ENCODE measurements around the gene TBC1D9. TPM values are rescaled to one million over a fixed set of nuclear protein-coding genes. Genes with fewer than 3 reads are reported as not detected.

TBC1D9 gene
- total RNA-seq, 1 experiment from 2014 or later: 12.5 TPM

DNA sequence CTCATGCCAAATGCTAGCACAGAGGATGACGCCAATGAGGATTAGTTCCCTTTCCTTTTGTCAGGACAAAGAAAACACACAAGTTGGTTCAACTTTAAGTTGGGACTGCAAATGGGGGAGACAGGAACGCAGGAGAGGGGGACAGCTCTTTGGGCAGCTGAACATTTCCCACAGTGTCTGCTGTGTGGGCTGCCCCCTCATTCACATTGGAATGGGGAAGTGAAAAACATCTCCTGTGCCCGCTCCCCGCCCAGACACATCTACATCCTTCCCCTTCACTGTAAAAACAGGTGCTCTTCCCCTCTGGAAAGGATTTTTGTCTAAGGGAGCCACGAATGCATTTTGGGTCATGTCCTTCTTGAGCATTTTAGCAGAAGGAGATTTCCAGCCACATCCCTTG is 44.5 kb upstream of the TBC1D9 start:
- POLR2A ChIA-PET: no interaction called here
- H3K4me3 ChIP-seq (ENCODE audit: low read depth, low read length): no peak overlapping the region
- H3K36me3 Mint-ChIP-seq (ENCODE audit: insufficient read depth, unreplicated experiment): no peaks in the 10 kb centered on the region
- no peaks in the 10 kb centered on the region for H3K9me3 ChIP-seq
- no peaks in the 10 kb centered on the region for H3K27me3 Mint-ChIP-seq (ENCODE audit: insufficient read depth, unreplicated experiment)
- no peak for DNase-seq
- CTCF ChIA-PET: no interaction called here
- no peaks in the 10 kb centered on the region for H3K27me3 ChIP-seq (replicated peaks; ENCODE audit: control insufficient read depth, insufficient read depth, low read length)
- no peak overlapping the region for H3K27ac Mint-ChIP-seq (ENCODE audit: unreplicated experiment)
- TF ChIP-seq, protein P1, sequence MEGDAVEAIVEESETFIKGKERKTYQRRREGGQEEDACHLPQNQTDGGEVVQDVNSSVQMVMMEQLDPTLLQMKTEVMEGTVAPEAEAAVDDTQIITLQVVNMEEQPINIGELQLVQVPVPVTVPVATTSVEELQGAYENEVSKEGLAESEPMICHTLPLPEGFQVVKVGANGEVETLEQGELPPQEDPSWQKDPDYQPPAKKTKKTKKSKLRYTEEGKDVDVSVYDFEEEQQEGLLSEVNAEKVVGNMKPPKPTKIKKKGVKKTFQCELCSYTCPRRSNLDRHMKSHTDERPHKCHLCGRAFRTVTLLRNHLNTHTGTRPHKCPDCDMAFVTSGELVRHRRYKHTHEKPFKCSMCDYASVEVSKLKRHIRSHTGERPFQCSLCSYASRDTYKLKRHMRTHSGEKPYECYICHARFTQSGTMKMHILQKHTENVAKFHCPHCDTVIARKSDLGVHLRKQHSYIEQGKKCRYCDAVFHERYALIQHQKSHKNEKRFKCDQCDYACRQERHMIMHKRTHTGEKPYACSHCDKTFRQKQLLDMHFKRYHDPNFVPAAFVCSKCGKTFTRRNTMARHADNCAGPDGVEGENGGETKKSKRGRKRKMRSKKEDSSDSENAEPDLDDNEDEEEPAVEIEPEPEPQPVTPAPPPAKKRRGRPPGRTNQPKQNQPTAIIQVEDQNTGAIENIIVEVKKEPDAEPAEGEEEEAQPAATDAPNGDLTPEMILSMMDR (IDR thresholded peaks at IDR 0.05; ENCODE audit: insufficient read depth in 1 of 2, low read depth in 1 of 2, low read length in 1 of 2, severe bottlenecking in 1 of 2, unreplicated experiment in 1 of 2): no peak
- H3K4me1 ChIP-seq: no peaks in the 10 kb centered on the region
- no peaks in the 10 kb centered on the region for H3K4me1 Mint-ChIP-seq (ENCODE audit: low read depth, unreplicated experiment)
- no peak overlapping the region for H3K4me3 Mint-ChIP-seq (ENCODE audit: unreplicated experiment)
- no peaks in the 10 kb centered on the region for H3K9me3 Mint-ChIP-seq (ENCODE audit: unreplicated experiment)
- BruUV-seq (replicated peaks): no TSS peak
- intact Hi-C loops (cut with micrococcal nuclease; ENCODE audit: unreplicated experiment): no loop called here
- H3K36me3 ChIP-seq (ENCODE audit: control insufficient read depth, insufficient read depth, low read length): no peaks in the 10 kb centered on the region

DNA sequence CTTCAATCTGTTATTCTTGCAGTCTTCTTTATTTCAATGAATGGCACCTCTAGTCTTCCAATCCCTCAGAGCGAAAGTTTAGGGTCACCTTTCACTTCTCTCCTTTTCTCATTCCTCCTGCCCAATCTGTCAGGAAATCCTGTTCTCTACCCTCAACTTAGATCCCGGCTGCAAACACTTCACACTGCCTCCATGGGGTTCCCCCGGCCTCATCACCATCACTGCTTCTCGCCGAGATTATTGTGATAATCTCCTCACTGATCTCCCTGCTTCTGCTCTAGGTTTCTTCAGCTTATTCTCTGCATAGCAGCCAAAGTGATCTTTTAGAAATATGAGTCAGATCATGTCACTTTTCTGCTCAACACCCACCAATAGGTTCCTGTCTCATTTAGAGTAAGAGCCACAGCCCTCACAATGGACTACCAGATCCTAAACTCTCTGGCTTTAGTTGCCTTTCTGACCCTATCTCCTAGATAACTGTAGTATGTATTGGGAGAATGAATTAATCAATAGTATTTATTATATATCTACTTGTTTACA is 43.6 kb upstream of the TBC1D9 start:
- CTCF ChIA-PET: no interaction called here
- POLR2A ChIA-PET: no interaction called here
- BruUV-seq (replicated peaks): no TSS peak
- Mint-ChIP-seq H3K27me3 (ENCODE audit: insufficient read depth, unreplicated experiment) (no peaks in the 10 kb centered on the region), H3K9me3 (ENCODE audit: unreplicated experiment) (no peaks in the 10 kb centered on the region), H3K36me3 (ENCODE audit: insufficient read depth, unreplicated experiment) (no peaks in the 10 kb centered on the region), H3K27ac (ENCODE audit: unreplicated experiment) (no peak overlapping the region), H3K4me3 (ENCODE audit: unreplicated experiment) (no peak overlapping the region), H3K4me1 (ENCODE audit: low read depth, unreplicated experiment) (no peaks in the 10 kb centered on the region)
- DNase-seq: no peak
- Histone ChIP-seq H3K9me3 (no peaks in the 10 kb centered on the region), H3K36me3 (ENCODE audit: control insufficient read depth, insufficient read depth, low read length) (no peaks in the 10 kb centered on the region), H3K4me1 (no peaks in the 10 kb centered on the region), H3K4me3 (ENCODE audit: low read depth, low read length) (no peak overlapping the region), H3K27me3 (replicated peaks; ENCODE audit: control insufficient read depth, insufficient read depth, low read length) (no peaks in the 10 kb centered on the region)
- TF ChIP-seq, protein P1 (IDR thresholded peaks at IDR 0.05; ENCODE audit: insufficient read depth in 1 of 2, low read depth in 1 of 2, low read length in 1 of 2, severe bottlenecking in 1 of 2, unreplicated experiment in 1 of 2): no peak
- intact Hi-C loops (cut with micrococcal nuclease; ENCODE audit: unreplicated experiment): no loop called here

DNA sequence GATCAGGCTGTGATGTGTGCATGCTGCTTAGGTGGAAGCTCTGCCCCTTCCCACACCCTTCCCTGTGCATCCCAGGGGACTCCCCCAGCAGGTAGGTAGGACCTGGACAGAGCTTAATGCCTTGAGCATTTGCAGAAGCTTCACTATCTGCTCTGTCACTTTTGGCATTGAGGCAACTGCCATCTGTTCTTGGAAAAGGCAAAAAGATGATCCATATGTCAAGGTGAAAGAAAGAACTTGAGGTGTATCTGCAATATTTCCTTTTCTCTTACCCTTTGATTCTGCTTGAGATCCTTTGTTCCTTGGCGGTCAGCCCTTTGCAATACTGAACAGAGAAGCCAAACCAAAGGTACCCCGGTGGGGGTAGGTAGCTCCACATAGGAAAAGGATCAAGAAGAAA is 37.1 kb upstream of the TBC1D9 start:
- intact Hi-C loops (cut with micrococcal nuclease; ENCODE audit: unreplicated experiment): no loop called here
- Histone ChIP-seq H3K27me3 (replicated peaks; ENCODE audit: control insufficient read depth, insufficient read depth, low read length) (no peaks in the 10 kb centered on the region), H3K4me1 (no peaks in the 10 kb centered on the region), H3K36me3 (ENCODE audit: control insufficient read depth, insufficient read depth, low read length) (no peaks in the 10 kb centered on the region), H3K4me3 (ENCODE audit: low read depth, low read length) (no peak overlapping the region), H3K9me3 (no peaks in the 10 kb centered on the region; the same call in 1 of the 2 replicates)
- H3K9me3 Mint-ChIP-seq (ENCODE audit: unreplicated experiment): no peaks in the 10 kb centered on the region
- DNase-seq: no peak
- ChIA-PET CTCF (interaction anchor here (0.7 kb wide), 1 partner anchor 536 kb away, joined by 3 read pairs; no protein-coding TSS in a partner anchor), POLR2A (no interaction called here)
- no peaks in the 10 kb centered on the region for H3K36me3 Mint-ChIP-seq (ENCODE audit: insufficient read depth, unreplicated experiment)
- TF ChIP-seq, protein P1 (IDR thresholded peaks at IDR 0.05; ENCODE audit: insufficient read depth in 1 of 2, low read depth in 1 of 2, low read length in 1 of 2, severe bottlenecking in 1 of 2, unreplicated experiment in 1 of 2): no peak
- no TSS peak for BruUV-seq (replicated peaks)
- no peak overlapping the region for H3K27ac Mint-ChIP-seq (ENCODE audit: unreplicated experiment)
- no peak overlapping the region for H3K4me3 Mint-ChIP-seq (ENCODE audit: unreplicated experiment)
- no peaks in the 10 kb centered on the region for H3K4me1 Mint-ChIP-seq (ENCODE audit: low read depth, unreplicated experiment)
- H3K27me3 Mint-ChIP-seq (ENCODE audit: insufficient read depth, unreplicated experiment): no peaks in the 10 kb centered on the region

Data from Caco-2 (cell line).